ENCODE results near the gene FLOT1. TPM values are rescaled to one million over a fixed set of nuclear protein-coding genes. Genes with fewer than 3 reads are reported as not detected.

Gene FLOT1
- total RNA-seq, 1 donor from 2014 or later = 80.3 TPM

- Mint-ChIP-seq H3K27ac (no peak overlapping the region), H3K27me3 (ENCODE audit: insufficient read depth, low read depth) (peaks cover 11% of the 10 kb centered on the region), H3K4me3 (no peak overlapping the region), H3K36me3 (no peaks in the 10 kb centered on the region), H3K9me3 (peaks cover 10% of the 10 kb centered on the region), H3K4me1 (peaks cover 17% of the 10 kb centered on the region)
- Histone ChIP-seq H4K20me1 (ENCODE audit: low read depth) (no peaks in the 10 kb centered on the region), H3F3A (ENCODE audit: low read depth) (no peaks in the 10 kb centered on the region), H3K4me2 (no peak overlapping the region), H3K9ac (no peak overlapping the region), H3K4me3 (no peak overlapping the region), H2AFZ (replicated peaks) (no peak overlapping the region), H3K9me3 (ENCODE audit: low read depth) (no peaks in the 10 kb centered on the region), H3K36me3 (no peaks in the 10 kb centered on the region), H3K27ac (no peak overlapping the region), H3K79me2 (ENCODE audit: low read depth) (no peaks in the 10 kb centered on the region), H3K27me3 (no peaks in the 10 kb centered on the region), H3K4me1 (peaks cover 4% of the 10 kb centered on the region)
- DNase-seq (ENCODE audit: low spot score) = no peak
- TF ChIP-seq EZH2phosphoT487 (IDR thresholded peaks at IDR 0.05) (no peak), EZH2 (IDR thresholded peaks at IDR 0.05) (no peak)
- TF ChIP-seq, protein P1, sequence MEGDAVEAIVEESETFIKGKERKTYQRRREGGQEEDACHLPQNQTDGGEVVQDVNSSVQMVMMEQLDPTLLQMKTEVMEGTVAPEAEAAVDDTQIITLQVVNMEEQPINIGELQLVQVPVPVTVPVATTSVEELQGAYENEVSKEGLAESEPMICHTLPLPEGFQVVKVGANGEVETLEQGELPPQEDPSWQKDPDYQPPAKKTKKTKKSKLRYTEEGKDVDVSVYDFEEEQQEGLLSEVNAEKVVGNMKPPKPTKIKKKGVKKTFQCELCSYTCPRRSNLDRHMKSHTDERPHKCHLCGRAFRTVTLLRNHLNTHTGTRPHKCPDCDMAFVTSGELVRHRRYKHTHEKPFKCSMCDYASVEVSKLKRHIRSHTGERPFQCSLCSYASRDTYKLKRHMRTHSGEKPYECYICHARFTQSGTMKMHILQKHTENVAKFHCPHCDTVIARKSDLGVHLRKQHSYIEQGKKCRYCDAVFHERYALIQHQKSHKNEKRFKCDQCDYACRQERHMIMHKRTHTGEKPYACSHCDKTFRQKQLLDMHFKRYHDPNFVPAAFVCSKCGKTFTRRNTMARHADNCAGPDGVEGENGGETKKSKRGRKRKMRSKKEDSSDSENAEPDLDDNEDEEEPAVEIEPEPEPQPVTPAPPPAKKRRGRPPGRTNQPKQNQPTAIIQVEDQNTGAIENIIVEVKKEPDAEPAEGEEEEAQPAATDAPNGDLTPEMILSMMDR (IDR thresholded peaks at IDR 0.05) = no peak
Measured at GRCh38 chr6:30781395-30781742, 38.9 kb upstream of the FLOT1 start.

- no peak overlapping the region for H3K4me3 ChIP-seq
- no peaks in the 10 kb centered on the region for H3F3A ChIP-seq (ENCODE audit: low read depth)
- Mint-ChIP-seq H3K27ac (no peak overlapping the region), H3K27me3 (ENCODE audit: insufficient read depth, low read depth) (peaks cover 11% of the 10 kb centered on the region), H3K36me3 (no peaks in the 10 kb centered on the region), H3K9me3 (peaks cover 10% of the 10 kb centered on the region), H3K4me3 (no peak overlapping the region), H3K4me1 (peaks cover 17% of the 10 kb centered on the region)
- no peaks in the 10 kb centered on the region for H3K79me2 ChIP-seq (ENCODE audit: low read depth)
- H3K27me3 ChIP-seq = no peaks in the 10 kb centered on the region
- H3K4me1 ChIP-seq = peaks cover 4% of the 10 kb centered on the region
- no peak for TF ChIP-seq EZH2 (IDR thresholded peaks at IDR 0.05)
- no peak for TF ChIP-seq EZH2phosphoT487 (IDR thresholded peaks at IDR 0.05)
- TF ChIP-seq, protein P1 (IDR thresholded peaks at IDR 0.05) = no peak
- H3K36me3 ChIP-seq = no peaks in the 10 kb centered on the region
- no peak overlapping the region for H3K4me2 ChIP-seq
- no peak overlapping the region for H2AFZ ChIP-seq (replicated peaks)
- H3K9me3 ChIP-seq (ENCODE audit: low read depth) = no peaks in the 10 kb centered on the region
- H3K9ac ChIP-seq = no peak overlapping the region
- DNase-seq (ENCODE audit: low spot score) = no peak
- no peak overlapping the region for H3K27ac ChIP-seq
- H4K20me1 ChIP-seq (ENCODE audit: low read depth) = no peaks in the 10 kb centered on the region
Measured at GRCh38 chr6:30780642-30780920, 38.1 kb upstream of the FLOT1 start.

- Histone ChIP-seq H4K20me1 (ENCODE audit: low read depth) (no peaks in the 10 kb centered on the region), H2AFZ (replicated peaks) (no peak overlapping the region), H3K4me1 (peaks cover 4% of the 10 kb centered on the region), H3K9me3 (ENCODE audit: low read depth) (no peaks in the 10 kb centered on the region), H3K9ac (no peak overlapping the region), H3K36me3 (no peaks in the 10 kb centered on the region), H3K79me2 (ENCODE audit: low read depth) (no peaks in the 10 kb centered on the region), H3K4me2 (no peak overlapping the region), H3K27me3 (no peaks in the 10 kb centered on the region), H3K4me3 (no peak overlapping the region), H3K27ac (no peak overlapping the region), H3F3A (ENCODE audit: low read depth) (no peaks in the 10 kb centered on the region)
- Mint-ChIP-seq H3K9me3 (peaks cover 8% of the 10 kb centered on the region), H3K36me3 (no peaks in the 10 kb centered on the region), H3K27ac (no peak overlapping the region), H3K4me3 (no peak overlapping the region), H3K27me3 (ENCODE audit: insufficient read depth, low read depth) (peaks cover 11% of the 10 kb centered on the region), H3K4me1 (peaks cover 17% of the 10 kb centered on the region)
- TF ChIP-seq EZH2phosphoT487 (IDR thresholded peaks at IDR 0.05) (no peak), EZH2 (IDR thresholded peaks at IDR 0.05) (no peak)
- TF ChIP-seq, protein P1 (IDR thresholded peaks at IDR 0.05) = no peak
- no peak for DNase-seq (ENCODE audit: low spot score)
Measured at GRCh38 chr6:30779850-30780641, 37.6 kb upstream of the FLOT1 start.
